GM21447 (cell line): ENCODE measurements around the gene SENP1.

ENCODE experiments used
- ATAC-seq: cut with Tn5 transposase; IDR thresholded peaks from one replicate; pipeline ENCODE4 v1.9.1; 2021; ENCODE audit not compliant: unreplicated experiment

The SENP1 gene

DNA sequence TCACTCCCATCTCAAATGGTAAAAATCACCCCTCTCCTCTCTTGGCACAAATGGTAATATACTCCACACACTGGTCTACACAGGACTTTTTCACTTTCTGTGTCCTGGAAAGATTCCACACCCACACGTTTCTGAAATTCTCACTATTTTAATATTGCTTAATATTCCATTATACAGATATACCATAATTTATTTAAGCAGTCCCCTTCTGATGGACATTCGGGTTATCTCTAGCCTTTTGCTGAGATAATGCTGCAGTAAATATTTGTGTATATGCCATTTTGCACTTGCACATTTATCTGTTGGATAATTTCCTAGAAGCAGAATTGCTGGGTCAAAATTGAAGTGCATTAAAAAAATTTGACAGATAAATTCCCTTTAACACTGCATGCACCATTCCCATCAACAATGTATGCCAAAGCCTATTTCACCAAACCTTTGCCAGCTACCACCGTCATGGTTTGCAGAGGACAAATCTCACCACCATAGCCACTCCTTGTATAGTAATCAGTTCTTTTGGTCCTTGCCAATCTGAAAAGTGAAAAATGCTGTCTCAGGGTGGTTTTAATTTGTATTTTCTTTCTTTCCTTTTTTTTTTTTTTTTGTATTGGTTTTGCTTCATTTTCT lies 86.1 kb downstream of the SENP1 start:
- ATAC-seq = no peak

DNA sequence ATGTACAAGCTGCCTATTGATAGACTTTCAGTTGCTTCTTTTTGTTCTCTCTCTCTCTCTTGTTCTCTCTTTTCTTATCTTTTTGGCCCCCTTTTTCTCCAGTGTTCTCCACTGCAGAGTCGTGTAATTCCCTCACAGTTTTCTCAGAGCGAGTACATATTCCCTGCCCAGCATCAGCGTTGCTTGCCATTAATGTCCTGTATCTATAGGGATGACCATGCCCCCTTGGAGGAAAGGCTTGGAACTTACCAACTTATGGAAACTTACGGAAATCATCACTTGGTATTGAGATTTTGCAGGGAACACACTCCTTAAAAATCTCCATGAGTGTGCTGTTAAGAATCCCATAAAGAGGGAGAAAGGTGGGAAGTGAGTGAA lies 87.3 kb downstream of the SENP1 start:
- no peak for ATAC-seq

DNA sequence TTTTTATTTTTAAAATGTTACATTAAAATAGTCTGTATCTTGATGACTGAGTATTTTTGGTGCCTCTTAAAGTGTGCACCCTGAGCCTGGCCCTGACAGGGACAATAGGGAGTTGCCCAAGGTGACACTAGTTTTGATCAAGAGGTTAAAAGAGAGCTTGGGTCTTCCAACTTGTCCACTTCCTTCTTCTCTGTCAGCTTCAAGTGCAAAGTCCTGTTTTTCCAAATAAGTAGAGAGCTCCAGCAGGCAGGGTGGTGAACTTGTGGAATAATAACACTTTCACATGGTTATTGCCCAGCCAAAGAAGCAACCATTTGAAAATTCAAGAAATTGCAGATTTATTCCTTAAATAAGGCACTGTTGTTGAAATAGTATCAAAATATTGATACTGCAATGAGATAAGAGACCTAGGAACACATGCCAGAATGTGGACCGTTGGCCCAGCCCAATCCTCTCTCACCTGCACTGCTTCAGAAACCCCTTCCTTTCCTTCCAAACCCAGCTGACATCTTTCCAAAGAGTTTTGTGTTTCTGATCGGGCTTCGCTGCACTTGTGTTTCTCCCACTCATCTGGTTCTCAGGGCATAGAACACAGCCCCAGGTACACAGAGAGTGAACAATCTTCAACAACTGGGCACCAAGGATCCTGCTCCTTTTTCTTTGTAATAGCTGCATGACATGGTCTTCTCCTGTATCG lies 87.8 kb downstream of the SENP1 start:
- ATAC-seq = no peak

DNA sequence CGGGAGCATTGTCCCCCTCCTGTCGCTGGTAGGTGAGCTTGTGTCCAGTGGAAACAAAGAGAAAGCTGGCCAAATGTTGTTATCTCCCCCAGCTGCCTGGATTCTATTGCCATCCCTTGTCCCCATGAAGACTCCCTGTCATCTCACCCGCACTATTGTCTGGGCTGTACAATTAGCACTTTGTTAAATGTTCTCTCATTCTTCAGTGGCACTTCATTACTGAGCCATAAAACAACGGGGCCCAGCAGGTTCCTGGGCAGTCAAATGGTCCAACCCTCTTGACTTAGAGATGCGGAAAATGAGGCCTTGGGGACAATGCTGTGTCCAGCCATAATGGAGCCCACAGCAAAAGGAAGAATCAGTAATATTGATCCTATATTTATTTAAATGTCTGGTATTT lies 88.4 kb downstream of the SENP1 start:
- no peak for ATAC-seq

DNA sequence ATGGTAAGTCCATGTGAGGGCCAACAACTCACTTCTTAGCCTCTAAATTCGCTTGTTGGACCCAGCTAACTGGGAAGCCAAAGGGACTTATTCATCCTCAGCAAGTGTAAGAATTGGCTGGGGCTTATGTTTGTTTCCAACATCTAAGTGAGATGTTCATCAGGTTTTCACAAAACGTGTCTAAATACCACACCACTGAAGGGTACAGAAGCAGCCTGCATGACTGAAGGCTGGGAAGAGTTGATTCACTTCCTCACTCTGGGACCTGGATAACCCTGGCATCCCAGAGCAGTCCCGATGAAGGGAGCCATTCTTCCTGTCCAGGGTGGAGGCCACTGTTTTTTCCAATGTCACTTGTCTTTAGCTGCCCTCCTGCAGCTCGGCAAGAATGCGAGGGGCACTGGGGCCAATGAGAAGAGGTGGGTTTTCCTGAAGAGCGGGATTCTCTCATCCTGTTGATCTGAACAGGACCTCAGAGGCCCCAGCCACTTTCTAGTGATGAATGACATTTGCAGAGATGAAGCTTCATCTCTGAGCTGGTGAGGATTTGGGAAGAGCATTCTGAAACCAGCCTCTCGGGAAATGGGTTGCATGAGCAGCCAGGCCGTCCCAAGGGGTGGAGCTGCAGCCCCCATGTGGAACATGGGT lies 89.4 kb downstream of the SENP1 start:
- no peak for ATAC-seq

DNA sequence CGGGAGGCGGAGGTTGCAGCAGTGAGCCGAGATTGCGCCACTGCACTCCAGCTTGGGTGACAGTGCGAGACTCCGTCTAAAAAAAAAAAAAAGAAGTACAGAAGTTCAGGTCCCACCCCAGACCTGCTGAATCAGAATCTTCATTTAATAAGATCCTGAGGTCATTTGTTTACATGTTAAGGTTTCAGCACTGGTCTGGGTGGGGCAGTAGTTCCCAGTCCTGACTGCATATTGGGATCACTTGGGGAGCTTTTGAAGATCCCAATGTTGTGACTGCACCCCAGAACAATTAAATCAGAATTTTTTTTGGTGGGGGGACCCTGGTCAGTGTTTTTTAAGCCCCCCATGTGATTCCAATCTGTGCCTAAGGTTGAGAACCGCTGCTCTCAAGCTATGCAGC lies 89.9 kb downstream of the SENP1 start:
- ATAC-seq = no peak

DNA sequence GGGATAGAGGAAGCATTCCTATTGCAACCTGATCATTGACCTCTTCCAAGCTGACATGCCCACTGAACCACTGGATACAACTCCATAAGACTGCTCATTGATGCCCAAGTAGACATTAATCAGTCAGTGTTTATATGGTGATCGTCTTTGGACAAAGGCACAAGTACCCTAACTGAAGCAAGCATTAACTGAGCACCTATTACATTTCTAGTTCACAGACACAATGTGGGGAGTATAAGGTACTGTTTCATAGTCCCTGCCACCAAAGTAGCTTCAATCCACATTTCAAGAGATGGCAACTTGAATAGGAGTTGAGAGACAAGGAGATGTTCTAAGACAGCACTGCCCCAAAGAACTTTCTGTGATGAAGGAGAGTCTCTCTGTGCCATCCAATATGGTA lies 90.8 kb downstream of the SENP1 start:
- no peak for ATAC-seq

DNA sequence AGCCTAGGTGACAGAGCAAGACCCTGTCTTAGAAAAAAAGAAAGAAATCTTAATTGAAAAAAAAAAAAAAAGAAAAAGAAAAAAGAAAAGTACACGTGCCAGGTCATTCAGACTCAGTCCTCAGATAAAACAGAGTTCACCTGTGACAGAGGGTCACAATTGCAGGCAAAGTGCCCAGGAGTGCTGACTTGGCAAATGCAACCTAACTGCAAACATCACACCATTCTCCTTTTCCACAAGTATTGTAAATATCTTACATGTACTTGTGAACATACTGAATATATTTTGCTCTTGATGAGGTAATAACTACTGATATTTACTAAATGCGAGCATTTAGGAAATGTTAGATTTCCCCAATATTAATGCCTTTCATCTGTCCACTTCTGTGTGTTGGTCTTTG lies 92.6 kb downstream of the SENP1 start:
- ATAC-seq = no peak

DNA sequence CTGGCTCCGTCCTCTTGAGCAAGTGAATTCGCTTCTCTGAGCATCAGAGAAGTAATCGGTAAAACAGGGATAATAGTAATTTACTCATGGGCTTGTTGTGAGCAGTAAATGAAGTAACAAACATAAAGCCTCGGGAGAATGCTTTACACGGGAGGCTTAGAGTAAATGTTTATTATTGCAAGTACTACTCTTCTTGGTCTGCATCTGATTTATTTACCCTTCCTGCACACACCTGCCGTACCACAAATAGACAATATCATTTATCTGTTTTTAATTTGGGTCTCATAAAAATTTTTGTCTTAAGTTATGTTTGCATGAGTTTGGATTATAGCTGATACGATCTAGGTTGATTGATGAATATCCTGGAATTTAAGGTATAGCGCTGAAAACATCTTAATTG lies 93.8 kb downstream of the SENP1 start:
- no peak for ATAC-seq

DNA sequence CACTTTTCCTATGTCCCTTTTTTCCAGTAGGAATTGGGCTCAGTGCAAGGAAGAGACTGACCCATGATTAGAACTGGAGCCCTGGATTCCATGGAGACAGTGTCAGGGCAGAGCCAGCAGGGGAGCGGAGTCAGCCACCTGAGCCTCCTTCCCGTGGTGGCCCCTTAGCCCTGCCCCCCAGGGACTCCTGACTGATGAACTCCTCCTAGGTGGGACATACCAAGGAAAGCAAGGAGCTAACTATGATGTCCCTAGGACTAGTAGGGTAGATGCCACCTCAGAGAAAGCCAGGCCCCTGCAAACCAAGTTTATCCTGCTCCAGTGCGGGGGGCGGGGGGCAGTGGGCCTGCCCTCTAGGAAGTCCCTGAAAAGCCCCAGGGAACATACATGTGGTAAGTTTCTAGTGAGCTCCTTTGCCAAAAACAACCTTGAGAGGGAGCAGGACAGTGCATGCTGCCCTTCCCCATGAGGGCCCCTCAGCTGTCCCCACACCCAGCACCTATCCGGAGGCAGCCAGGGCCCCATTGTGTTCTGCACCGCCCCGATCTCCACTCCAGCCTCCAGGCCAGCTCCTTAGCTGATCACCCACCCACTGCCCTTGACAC lies 95.4 kb downstream of the SENP1 start:
- ATAC-seq = no peak

DNA sequence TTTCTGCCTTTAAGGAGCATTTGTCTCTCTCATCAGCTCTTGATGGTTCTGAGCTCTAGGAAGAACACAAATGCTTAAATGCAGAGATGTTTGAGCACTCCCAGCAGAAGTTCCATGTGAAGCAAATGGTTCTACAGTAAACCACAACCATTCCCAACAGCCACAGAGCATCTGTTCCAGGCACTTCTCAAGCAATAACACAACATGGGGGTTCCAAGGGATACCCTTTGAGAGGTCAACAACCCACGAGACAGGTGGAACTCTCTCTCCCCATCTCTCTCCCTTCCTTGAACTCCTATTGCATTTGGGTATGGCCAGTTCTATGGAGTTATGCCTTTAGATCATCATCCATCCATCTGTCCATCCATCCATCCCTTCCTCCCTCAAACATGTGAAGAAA lies 96.4 kb downstream of the SENP1 start:
- no peak for ATAC-seq

DNA sequence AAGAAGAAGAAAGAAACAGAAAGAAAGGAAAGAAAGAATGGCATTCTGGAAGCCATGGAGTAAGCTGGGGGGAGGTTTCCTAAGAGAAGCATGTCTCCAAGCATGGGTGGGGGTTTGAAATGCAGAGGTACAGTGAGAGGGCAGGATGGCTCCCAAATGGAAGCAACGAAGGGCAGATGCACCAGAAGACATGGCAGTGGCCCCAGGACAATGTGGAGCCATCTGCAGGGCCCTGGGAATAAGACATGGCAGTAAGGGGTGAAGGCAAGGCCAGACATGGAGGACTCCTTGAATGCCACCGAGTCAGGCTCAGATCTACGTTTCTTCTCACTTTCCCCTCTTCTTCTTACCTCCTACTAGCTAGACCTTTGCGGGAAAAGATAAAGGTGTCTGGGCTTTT lies 96.9 kb downstream of the SENP1 start:
- ATAC-seq = no peak

DNA sequence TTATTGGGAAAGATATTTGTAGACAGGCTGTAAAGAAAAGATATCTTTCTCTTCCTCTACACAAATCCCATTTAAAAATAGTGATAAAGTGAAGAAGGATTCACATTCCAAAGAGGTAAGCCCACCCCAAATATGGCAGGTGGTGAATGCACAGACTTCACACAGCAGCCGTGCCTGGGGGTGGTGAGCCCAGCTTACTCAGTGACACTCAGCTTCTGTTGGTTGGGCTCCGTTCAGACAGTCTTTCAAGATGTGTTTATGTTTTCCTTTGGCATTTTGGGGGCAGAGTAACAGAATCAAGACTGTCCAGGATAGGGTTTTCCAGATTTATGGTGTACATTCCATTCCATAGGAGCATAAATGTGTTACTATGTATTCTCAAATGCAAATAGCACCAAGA lies 97.5 kb downstream of the SENP1 start:
- ATAC-seq = no peak

DNA sequence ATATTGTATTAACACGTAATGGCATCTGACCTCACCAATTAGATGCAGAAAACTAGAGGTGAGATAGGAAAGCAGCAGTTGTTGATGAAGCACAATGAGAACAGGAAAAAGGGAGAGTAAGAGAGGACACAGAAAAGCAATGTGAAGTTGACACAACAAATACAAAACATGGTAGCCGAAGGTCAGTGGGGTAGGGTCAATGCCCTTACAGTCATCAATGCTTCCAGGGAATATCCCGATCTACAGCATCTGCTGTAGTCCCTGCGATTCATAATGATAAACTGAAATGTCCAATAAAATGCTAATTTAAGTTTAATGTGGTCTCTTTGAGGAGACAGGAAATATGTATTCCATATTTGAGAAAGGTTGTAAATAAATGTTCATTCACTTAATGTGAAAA lies 98.7 kb downstream of the SENP1 start:
- no peak for ATAC-seq

DNA sequence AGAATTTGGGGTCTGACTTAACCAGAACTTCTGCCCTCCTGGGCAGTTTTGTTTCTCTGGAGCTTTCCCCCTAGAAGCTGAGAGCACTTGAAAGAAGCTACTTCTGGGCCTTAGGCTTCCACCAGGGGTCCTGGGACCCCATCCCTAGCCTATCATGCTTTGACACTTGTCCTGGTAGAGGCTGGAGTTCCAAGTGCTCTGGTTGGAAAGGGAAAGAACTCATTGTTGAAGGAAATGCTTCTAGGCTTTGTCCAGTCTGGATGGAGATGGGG lies 100.2 kb downstream of the SENP1 start:
- ATAC-seq = no peak

DNA sequence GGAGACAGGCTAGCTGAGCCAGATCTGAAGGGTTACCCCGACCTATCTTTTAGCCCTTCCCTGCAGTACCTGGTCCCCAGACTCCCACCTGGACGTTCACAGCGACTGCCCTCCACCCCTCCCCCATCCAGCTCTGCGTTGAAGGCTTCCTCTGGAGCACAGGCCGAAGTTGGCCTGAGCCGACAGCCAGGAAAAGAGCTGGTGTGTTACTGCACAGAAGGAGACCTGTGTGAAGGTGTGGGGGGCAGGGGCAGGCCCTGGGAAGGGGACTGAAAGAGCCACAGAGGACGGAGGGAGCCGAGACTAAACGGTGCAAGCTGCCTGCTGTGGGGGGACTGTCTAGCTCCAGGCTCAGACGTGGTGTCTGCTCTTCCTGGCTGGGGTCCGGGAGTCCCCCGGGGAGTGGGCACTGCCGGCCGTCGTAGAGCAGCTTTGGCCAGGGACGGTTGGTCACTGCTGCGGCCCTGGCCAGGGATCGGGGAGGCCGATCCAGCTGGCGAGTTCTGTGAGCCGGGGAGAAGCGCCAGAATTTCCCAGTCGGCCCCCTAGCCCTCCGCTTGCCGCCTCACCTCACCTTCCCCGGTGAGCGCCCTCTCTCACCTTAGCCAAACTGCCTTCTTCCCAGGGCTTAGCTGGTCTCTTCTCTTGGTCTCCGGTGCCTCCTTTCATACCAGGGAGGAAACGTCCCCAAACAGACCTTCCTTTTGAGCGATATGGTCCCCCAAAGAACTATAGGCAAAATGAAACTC lies 100.7 kb downstream of the SENP1 start:
- ATAC-seq = no peak

DNA sequence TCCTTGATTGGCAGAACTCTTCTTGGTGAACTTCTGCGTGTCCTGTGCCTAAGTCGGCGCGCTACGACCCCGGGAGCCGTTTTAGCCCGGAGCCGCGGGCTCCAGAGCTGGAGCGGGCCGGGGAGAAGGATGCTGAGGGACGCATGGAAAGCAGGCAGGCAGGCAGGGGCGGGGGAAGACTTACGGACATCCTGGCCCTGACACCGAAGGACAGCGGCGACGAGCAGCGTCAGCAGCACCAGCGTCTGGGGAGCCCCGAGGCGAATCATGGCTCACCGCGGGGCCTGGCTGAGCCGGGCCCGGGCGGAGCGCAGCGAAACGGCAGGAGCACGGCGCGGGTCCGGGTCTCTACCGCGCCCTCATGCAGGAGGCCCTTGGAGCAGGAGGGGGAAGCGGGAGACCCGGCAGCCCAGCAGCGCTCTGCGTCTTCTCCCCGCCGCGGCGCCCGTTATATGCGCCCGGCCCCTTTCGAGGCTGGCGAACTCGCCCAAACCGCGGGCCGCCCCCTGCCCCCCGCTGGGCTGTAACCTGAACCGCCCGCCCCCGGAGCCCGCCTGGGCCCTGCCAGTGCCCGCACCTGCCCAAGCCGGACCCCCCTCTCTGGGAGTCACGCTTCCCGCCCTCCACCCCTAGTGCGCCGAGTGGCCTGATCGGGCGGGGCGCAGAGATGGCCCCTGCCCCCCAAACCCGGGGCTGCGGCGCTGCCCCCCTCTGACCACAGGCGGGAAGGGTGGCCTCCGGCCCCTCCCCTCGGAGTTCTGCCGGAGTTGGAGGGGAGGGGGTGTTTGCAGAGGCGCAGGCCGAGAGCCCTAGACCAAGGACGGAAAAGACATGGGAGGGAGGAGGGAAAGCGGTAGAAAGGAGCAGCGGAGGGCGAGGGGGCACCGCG lies 101.6 kb downstream of the SENP1 start, which contains the start of gene COL2A1:
TSS of gene COL2A1 (minus strand) at position 424 of the 889 bp plus-strand sequence. CDS start at position 269, 155 bp downstream.
- ATAC-seq = no peak

DNA sequence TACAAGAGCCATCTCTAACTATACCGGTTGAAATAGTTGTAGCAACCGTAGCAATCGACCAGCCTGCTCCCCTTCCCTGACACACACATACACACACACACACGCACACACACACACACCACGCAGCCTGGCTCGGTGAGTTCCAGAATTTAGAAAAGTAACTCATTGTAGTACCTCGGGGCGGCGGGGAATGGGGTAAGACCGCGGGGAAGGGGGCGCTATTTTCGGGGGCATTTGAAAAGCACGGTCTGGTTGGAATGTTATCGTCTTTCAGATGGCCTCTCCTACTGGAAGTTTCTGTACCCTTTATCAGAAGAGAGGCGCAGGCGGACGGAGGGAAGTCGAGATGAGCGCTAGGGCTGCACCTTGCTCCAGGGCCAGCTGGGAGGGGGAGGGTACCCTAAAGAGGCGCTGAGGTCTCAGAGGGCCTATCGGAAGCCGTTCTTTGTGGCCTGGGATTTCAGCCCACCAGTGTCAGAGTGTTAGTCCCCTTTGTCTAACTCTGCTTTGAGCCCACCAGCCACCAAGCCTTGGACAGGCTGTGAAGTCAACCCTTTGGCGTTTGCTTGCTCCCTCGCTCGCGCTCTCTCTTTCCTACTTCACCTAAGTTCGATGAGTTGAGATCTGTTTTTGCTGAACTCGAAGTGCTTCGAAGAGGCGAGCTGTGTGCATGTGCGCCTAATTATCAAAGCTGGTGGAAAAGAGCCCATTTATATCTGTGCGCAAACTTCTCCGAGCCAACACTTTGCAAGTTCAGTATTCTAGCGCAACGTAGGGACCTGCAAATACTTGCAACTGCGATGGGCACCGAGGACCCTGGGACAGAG lies 102.4 kb downstream of the SENP1 start:
- no peak for ATAC-seq

DNA sequence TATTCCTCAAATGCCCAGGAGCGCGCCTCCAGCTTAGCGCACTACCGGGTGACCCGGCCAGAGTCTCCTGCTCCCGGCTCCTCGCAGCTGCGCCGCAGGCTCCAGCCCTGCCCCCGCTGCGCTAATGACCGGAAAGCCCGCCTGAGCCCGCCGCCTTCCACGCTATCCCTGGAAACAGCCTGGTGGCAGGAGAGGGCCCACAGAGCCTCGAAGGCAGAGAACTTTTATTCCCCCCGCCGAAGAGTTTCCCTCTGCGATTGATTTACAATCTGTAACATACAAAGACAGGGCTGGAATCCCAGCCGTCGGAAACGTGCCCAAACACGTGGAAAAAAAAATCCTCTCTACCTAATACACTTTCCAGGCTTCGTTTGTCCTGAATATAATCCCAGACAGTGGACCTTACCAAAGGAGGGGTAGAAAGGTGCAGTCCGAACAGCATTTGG lies 103.1 kb downstream of the SENP1 start:
- no peak for ATAC-seq

DNA sequence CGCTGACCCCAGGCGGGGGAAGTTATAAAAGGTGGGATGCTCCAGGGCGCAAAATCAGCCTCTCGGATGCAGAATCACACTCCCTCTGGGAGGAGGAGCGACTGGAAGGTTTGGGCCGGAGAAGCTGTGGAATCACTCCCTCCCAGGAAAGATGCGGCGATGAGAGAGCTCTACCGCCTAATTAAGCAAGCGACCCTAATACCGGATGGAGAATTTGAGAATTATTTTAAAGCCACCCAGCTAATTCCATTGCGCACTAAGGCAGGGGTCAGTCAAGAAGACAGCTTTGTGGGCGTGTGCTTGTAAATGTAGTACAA lies 103.5 kb downstream of the SENP1 start:
- no peak for ATAC-seq
